ENCODE measurements around the gene SLC5A6.

GRCh38 chr2:27222407-27222806, 10.3 kb upstream of the SLC5A6 start:
- TF ChIP-seq POLR2A (IDR thresholded peaks at IDR 0.05; ENCODE audit: low read length) (no peak), GATA1 (IDR thresholded peaks at IDR 0.05; ENCODE audit: low read depth, low read length) (no peak)

All from erythroblast (primary cell).